GM19238 (cell line): ENCODE measurements around the gene TNIP3.
"Not testable (repeated sequence)": the region's sequence is repeated elsewhere in the genome, so short reads cannot be mapped to it uniquely, and the experiment has no call there.

Experiments used
- DNase-seq: peaks from one replicate; pipeline ENCODE4 v3.0.0; 2011; ENCODE audit warnings: low spot score; ENCODE audit not compliant: insufficient read length

Gene TNIP3, protein sequence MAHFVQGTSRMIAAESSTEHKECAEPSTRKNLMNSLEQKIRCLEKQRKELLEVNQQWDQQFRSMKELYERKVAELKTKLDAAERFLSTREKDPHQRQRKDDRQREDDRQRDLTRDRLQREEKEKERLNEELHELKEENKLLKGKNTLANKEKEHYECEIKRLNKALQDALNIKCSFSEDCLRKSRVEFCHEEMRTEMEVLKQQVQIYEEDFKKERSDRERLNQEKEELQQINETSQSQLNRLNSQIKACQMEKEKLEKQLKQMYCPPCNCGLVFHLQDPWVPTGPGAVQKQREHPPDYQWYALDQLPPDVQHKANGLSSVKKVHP

DNA sequence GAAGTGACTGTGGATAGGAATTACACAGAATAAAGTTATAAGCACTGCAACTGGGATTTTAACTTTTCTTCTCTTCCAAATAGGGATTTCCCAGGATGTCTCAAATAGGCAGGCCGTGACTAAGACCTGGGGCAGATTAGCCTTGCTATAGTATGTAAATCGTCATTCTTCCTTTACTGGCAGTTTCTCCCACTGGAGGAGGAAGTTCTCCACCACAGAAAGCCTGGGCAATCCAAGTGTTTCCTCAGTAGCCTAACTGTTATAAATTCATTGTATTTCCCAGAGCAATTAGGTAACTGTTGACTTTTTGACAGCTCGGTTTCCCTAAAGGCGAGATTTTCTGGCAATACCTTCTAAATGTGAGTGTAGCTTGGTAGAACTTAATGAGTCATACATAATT is at the start of gene TNIP3:
Gene TNIP3, minus strand, starts transcription at position 31 of the 400 bp plus-strand sequence. CDS start 196 bp downstream, outside the sequence.
- no peak for DNase-seq

DNA sequence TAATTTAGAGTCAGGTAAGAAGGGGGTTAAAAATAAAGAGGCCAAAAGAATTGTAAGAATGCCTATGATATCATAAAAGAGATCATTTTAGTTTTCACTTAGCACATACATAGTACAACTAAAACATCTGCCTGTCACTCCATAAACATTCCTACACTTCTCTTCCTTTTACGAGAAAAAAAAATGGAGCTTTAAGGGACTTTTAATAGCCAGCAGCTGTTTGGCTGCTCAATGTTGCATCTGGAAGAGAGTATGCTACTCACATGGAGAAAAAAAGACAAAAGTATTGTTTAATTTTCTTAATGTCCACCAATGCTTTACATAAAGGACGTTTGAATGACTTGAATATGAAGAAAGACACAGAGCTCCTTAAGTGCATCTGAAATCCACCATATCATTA is 48.7 kb upstream of the TNIP3 start:
- DNase-seq: no peak

DNA sequence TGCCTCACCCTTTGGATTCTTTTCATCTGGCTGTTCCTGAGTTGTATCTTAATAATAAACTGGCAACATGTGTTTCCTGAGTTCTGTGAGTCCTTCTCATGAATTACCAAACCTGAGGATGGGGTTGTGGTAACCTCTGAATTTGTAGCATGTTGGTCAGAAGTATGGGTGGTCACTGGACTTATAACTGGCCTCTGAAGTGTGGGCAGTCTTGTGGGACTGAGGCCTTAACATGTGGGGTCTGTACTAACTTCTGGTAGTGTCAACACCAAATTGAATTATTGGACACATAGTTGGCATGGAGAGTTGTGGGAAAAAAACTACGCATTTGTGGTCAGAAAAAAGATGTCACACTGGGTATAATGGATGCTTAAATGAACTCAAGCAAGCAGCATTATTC is 45.0 kb upstream of the TNIP3 start:
- DNase-seq: no peak

DNA sequence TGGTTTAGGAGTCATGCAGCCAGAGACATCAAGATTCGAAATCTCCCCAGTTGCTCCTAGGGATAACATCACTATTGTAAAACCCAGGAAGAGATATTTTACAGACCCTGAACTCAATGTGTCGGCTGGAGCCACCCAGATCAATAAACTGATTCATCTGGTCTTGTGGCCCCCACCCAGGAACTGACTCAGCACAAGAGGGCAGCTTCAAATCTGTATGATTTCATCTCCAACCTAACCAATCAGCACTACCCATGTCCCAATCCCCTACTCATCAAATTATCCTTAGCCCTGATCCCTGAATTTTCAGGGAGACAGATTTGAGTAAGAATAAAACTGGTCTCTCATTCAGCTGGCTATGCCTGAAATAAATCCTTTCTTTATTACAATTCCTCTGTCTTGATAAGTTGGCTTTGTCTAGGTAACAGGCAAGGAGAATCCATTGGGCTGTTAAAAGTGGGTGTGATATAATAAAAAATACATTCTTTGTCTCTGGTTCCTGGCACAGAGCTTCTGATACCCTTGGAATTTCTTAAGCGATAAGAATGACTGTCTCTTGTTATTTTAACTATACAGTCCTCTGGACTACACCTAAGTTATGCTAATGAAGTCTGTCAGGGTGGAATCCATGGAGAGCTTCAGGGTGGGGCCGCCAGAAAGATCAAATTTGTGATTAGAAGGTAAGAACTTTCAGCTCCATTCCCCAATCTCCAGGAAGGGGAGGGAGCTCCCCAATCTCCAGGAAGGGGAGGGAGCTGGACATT is 44.3 kb upstream of the TNIP3 start:
- DNase-seq: no peak

DNA sequence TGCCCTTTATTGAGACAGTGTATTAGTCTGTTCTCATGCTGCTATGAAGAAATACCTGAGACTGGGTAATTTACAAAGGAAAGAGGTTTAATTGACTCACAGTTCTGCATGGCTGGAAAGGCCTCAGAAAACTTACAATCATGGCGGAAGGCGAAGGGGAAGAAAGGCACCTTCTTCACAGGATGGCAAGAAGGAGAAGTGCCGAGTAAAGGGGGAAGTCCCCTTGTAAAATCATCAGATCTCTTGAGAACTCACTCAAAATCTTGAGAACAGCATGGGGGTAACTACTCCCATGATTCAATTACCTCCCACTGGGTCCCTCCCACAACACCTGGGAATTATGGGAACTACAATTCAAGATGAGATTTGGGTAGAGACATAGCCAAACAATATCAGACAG is 41.7 kb upstream of the TNIP3 start:
- DNase-seq: not testable (repeated sequence)

DNA sequence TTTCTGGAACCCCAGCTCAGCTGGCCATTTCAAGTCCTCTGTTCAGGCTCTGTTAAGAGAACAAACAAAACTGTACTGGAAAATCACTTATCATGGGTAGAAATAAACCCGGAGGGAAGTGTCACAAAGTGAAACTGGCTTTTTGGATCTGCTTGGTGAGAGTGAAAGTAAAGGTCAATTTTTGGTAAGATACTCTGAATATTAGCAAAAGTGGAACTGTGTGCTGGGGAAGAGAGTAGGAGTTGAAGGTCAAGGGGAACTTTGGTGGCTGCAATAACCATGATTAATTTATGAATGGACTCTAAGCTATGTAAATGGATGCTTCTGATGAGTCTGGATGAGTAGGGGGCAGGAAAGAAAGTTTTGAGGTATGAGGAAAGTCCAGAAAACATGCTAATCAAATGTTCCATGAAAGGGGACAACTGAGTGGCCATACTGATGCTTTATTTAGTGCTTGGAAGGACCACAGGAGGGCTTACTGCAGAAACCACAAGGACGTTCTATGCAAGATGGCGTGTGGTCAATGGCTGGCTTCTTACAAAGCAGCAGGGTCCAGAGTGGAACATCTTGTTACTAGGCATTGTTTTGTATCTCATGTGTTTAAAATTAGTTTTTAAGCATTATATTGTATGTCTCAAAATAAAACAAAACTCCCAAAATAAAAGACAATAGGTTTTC is 36.8 kb upstream of the TNIP3 start:
- no peak for DNase-seq

DNA sequence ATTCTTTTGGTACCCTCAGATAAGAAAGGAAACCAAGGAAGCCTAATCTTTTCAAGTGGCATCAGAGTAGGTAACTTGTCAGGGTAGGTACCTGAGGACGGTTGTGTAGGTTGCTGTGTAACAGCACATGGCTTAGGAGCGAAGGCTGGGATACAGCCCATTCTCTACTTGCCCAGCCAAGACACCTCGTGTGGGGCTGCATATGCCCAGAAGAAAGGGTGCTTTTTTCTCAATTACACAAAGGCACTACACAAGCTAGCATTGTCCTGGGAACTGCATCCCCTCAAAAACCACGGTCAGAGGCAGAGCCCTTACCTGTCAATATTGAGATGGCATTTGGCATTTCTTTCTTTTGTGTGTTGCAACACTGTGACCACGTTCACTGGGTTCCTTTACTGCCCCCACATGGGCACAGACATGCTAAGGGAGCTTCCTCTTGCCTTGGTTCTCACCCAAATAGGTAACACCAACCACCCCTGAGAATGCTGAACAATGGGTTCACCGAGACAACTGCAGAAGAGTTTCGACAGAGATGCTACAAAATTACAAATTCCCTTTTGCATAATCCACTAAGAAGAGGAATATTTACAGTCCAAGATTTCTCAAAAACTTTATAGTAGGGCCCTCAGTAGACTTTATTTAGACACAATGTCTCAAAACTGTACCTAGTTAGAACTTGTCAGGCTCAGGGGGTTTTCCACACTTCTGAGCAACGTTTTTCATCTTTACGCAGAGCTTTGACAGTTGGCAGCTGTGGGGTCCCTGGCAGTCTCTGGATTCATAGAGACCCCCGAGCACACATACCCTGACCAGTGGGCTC is 35.8 kb upstream of the TNIP3 start:
- DNase-seq: no peak

DNA sequence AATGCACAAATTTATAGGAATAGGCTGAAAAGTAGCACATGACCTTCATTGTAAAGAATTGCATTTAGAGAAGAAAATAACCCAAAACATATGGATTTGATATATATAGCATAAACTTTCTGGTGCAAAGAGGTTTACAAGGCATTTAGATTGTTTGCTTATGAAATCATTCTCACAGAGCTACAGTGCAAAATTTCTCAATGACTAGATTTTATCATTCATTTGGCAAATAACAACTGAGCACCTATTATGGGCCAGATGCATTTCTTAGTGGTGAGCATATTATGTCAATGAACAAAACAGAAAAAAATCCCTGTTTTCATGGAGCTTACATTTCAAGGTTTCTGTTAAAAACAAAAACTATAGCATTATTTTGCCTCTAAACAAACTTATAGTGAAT is 34.1 kb upstream of the TNIP3 start:
- DNase-seq: no peak

DNA sequence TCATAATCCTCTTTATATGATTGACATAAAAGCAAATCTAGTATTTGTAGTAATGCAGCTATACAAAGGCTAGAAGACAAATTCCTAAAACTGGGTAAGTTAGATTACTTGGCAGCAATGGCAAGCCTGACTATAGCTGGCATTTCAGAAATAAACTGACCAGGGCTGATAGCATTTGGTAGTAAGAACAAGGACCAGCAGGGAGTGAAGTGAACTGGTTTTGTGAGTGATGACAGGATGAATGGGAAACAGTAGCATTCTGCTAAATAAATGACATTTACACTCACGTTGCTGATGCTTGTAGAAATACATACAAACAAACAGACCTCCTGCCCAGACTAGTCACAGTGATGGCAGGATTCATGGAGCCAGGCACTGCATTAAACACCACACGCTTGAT is 31.5 kb upstream of the TNIP3 start:
- no peak for DNase-seq

DNA sequence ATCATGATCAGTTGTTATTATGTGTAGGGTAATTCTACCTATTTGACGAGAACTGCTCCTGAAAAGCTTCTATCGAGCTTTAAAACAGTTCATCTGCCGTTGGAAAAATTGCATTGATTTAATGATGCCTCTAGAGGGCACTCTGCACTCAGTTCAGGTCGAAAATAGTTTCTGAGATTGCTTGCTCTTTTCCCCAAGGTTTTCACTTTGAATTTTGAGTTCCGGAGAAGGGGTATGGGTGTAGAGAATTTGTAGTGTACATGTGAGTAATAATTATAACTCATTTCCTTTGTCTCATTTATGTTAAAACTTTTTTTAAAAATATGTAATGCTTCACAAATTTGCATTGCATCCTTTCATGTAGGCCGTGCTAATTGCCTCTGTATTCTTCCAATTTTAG is 28.4 kb upstream of the TNIP3 start:
- no peak for DNase-seq

DNA sequence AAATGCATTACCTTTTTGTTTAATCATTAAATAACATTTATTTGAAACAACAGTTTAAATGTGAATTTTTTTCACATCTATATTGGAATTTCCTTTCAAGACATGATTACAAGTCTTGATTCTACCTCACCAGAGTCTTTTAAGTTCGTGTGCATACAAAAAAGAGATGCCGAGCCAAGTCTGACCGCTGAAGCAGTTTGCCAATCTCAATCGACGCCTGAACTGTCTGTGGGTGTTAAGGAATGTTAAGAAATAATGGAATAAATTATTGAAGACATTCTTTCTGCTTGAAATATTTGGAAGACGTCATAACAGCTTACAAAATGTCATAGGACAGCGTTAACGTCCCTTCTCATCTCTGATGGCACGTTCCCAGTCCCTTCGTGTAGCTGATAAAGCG is 27.9 kb upstream of the TNIP3 start:
- no peak for DNase-seq

DNA sequence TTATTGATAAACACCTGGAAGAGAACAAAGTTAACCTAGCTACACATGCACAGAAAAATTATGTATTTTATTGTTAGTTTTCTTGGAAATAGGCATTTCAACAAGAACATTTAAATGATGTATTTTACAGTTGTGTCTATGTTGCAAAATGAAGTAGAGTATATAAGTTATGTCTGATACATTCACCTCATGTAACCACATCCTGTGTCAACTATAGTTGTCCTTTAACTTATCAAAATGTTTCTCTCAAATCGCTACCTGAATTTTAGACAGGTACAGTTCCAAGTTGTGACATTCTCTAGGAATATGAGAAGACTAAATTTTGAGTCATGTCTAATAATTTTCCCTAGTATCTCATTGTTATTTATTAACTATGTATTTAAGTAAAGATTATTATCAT is 27.2 kb upstream of the TNIP3 start:
- DNase-seq: no peak

DNA sequence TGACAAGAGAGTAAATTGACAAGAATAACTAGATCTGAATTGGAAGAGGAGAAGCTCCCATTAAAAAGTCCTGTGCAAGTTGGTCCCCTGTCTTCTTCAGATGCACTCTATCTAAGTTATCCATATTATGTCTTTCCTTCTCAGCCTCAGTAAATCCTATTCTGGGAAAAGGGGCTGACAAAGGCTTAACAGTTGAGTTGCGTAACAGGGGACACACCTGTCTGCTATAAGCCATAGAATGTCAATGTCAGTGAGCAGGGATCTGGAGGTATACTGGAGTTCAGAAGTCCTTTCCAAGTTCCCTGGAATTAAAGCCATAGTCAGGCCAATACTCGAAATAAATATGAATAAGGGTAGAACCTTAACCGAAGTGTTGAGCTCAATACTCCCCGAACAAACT is 26.3 kb upstream of the TNIP3 start:
- no peak for DNase-seq

DNA sequence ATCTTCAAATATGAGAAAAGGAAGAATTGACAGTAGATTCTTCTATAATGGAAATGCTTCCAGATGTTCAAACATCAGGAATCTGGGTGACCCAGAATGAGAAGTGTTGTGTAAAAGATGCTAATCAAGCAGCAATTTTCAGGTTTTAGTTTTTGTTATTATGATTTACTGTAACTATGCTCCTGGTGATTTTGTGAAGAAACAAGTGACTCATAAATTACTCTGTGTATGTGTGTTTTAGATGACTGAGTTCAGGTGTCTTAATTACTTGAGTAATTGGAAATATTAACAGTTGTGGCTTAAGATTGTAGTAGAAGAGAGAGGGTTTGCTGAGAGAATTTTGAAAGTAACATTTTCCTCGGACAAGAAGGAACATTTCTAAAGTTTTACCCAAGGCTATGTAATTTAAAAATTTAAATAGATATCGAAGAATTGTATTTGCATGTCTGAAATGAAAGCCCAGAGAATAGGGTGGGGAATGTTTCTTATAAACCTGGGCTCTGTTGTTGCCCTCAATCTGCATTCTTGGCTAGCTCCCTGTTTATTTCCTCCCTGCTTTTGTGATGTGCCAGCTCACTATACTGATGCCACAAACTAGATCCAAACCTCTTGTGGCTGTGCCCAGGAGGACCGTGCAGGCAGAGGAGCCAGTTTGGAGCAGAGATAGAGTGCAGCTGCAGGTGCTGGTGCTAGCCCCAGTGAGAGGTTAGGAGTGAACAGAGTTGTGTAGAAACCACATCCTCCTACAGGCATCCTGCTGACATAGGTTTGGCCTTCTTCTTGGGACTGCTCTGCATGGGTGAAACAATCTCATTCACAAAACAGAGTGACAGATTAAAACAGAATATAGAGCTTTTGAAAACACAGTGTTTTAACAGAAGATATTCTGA is 25.4 kb upstream of the TNIP3 start:
- DNase-seq: no peak

DNA sequence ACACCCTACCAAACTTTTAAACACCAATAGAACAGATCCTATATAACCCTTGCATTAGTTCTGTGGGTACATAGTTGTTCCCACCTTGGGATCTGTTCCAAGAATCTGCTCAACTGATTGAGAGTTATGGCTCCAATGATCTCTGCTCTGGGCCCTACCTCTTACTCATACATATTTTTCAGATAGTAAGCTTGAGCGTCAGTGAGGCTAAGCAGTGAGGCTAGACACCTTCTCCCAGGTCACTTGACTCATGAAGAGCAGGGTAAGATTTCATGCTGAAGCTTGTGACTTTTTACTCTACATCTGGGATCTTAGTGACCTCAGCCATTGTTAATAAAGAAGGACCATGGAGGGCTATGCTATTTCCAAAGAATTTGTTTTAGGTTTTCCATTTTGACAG is 23.1 kb upstream of the TNIP3 start:
- DNase-seq: no peak

DNA sequence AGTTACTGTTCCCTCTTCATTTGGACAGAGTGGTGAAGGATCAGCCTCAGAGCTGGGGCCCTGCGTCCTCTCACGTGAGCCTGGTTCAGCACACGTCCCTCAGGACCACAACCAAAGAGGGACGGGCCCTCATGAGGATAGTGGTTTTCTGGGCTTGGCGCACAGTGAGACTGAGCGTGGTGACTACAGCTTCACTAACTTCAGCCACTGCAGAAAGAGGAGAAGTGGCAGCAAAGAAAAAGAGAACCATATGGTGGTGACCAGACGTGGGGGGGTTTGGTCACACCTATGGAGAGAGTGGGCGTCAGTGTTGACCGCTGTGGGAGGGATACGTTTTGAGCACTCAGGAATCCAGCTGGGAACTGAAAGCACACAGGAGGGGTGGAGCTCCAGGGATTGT is 21.8 kb upstream of the TNIP3 start:
- no peak for DNase-seq

DNA sequence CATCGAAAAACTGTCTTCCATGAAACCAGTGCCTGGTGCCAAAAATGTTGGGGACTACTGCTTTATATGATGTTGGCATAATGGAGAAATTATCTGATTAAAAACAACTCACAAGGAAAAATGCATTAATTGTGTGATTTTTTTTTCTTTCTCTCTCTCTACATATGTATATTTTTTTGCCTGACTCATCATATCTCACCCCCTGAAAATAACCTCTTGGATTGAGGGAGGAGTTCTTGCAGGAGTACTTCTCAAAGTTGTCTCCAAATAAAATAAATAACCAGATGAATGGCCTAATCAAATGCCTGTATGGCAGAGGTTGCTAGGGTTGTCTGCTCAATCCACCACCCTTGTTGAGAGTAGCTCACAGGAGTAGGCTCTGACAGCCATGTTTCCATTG is 19.9 kb upstream of the TNIP3 start:
- no peak for DNase-seq

DNA sequence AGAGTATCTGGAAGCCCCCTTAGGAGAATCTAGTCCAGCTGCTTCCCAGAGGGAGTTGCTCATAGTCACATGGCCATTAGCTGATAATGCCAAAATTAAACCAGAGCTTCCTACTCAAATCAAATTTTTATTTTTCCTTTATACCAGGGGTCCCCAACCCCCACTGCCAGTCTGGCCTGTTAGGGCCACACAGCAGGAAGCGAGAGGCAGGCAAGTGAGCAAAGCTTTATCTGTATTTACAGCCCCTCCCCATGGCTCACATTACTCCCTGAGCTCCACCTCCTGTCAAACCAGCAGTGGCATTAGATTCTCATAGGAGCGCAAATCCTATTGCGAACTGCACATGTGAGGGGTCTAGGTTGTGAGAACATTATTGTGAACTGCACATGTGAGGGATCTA is 19.2 kb upstream of the TNIP3 start:
- DNase-seq: no peak

DNA sequence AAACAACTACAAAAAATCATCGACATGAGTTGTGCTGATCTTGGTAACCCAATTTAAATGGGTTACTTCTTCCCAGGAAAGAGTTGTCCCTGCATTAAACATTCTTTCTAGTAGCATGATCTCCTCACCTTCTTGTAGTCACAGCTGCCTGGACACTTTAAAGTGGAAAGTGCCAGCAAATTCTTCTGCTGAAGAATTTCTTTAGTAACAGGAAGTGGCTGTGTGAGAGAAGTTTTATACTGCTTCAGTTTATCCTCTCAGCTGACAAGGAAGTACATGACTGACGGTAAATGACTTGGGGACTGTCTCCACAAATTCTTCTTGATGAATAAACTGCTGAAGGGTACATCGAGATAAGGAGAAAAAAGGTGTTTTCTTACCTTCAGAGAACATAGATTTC is 18.2 kb upstream of the TNIP3 start:
- DNase-seq: no peak

DNA sequence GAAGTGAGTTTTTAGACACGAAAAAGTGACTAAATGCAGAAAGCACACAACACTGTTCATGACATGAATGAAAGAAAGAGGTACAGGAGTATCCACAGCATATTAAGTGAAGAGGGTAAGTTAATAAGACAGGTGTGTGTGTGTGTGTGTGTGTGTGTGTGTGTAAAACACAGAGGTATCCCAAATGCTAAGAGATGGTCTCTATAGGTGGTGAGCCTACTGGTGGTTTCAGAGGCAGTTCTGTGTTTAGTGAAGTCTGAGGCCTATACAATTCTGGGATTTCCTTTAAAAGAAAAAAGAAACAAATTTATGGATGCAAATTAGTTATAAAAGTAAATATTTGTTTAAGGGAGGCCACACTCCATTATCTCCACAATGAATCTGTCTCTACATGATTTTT is 17.4 kb upstream of the TNIP3 start:
- DNase-seq: no peak

DNA sequence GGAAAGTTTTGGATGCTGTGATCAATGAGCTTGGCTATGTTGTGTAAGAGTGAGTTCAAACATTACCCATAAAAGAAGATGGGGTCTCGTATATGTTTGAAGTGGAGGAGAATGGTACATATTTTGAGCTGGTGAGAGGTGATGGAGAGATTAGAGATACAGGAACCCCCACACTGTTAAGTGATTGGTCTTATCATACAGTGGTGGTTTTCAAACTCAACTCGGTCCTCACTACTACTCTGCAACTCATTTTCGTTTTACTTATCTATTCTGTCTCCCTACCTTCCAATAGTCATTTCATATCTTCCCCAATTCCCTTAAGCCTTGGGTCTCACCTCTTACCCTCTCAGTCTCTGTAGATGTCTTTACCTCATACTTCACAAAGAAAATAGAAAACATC is 16.4 kb upstream of the TNIP3 start:
- DNase-seq: no peak
